GM10266 (cell line): Measurements from ENCODE around the gene NME3.

Experiments used
- DNase-seq: peaks from one replicate; pipeline ENCODE4 v3.0.0; 2012; ENCODE audit errors: extremely low spot score
- TF ChIP-seq, protein P1 (sequence below): IDR thresholded peaks from 2 replicates; pipeline ENCODE4 v1.5.1; 2012; ENCODE audit warnings: mild to moderate bottlenecking, low read depth; ENCODE audit not compliant: control insufficient read depth, insufficient read depth; ENCODE audit errors: missing control alignments

NME3 gene

DNA sequence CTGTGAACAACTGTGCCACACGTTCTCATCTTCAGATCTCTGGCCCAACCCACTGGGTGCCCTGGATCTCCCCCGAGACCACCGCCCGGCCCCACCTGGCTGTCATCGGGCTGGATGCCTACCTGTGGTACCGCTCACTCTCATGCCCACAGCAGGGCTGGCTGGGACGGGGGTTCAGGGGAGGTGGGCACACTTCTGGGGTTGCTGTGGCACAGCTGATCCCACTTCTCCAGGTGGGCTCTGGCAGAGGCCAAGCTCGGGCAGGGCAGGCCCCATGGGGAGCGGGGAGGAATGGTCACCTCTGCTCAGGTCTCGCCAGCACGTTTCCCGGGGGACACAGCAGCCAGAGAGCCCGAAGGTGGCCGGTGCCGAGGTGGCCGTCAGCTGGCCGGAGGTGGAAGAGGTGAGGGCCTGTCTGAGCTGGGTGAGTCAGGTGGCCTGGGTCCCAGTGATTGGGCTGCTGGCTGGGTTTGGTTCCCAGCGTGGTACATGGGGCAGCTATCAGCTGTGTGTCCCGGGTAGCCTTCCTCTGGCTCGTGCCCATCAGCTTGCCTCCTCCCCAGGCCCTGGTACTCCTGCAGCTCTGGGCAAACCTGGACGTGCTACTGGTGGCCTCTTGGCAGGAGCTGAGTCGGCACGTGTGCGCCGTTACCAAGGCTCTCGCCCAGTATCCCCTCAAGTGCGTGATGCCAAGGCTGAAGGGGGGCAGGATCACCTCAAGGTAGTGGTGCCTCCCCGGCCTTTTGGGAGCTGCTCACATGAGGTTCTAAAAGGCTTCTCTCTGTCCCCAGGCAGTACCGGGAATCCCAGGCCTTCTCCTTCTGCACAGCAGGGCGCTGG lies 3.9 kb upstream of the NME3 start:
- TF ChIP-seq, protein P1, sequence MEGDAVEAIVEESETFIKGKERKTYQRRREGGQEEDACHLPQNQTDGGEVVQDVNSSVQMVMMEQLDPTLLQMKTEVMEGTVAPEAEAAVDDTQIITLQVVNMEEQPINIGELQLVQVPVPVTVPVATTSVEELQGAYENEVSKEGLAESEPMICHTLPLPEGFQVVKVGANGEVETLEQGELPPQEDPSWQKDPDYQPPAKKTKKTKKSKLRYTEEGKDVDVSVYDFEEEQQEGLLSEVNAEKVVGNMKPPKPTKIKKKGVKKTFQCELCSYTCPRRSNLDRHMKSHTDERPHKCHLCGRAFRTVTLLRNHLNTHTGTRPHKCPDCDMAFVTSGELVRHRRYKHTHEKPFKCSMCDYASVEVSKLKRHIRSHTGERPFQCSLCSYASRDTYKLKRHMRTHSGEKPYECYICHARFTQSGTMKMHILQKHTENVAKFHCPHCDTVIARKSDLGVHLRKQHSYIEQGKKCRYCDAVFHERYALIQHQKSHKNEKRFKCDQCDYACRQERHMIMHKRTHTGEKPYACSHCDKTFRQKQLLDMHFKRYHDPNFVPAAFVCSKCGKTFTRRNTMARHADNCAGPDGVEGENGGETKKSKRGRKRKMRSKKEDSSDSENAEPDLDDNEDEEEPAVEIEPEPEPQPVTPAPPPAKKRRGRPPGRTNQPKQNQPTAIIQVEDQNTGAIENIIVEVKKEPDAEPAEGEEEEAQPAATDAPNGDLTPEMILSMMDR: no peak
- no peak for DNase-seq

DNA sequence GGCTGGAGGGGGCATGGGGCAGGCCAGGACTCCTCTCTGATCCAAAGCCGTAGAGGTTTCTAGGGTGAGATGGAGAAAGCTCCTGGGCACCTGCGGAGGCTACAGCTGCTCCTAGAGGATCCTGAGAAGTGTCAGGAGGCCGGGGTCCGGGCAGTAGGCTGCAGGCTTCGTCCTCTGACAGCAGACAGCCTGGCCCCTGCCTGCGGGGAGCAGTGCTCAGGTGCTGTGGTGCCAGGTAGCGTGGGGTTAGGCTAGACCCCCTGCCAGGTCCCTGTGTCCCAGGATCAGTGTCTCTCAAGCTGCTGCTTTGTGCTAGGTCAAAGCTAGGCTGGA lies 3.1 kb upstream of the NME3 start:
- DNase-seq: no peak
- TF ChIP-seq, protein P1: no peak

DNA sequence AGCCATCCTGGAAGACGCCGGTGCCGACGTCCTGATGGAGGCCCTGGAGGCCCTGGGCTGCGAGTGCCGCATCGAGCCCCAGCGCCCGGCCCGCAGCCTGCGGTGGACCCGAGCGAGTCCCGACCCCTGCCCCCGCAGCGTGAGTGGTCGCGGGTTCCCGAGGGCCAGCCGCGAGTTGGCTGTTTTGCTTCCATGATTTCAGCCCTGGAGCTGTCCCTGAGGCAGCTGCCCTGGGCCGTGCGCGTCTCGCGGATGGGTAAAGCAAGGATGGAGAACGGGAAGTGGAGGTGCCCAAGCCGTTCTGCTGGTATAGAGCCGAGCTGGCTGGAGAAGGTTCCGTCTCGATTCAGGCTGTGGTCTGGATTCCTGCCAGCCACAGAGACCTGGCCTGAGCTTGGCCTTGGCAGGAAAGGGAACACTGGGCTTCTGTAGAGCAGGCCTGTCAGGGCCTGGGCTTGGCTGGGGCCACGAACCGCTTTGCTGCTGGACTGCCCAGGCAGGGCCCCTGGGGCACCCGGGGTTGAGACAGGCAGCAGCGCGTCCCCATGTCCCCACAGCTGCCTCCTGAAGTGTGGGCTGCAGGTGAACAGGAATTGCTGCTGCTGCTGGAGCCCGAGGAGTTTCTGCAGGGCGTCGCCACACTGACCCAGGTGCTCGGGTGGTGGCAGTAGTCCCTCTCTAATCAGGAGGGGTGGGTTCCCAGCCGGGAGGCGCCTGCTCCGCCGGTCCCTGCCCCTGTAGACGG lies 2.5 kb upstream of the NME3 start:
- TF ChIP-seq, protein P1: no peak
- no peak for DNase-seq

DNA sequence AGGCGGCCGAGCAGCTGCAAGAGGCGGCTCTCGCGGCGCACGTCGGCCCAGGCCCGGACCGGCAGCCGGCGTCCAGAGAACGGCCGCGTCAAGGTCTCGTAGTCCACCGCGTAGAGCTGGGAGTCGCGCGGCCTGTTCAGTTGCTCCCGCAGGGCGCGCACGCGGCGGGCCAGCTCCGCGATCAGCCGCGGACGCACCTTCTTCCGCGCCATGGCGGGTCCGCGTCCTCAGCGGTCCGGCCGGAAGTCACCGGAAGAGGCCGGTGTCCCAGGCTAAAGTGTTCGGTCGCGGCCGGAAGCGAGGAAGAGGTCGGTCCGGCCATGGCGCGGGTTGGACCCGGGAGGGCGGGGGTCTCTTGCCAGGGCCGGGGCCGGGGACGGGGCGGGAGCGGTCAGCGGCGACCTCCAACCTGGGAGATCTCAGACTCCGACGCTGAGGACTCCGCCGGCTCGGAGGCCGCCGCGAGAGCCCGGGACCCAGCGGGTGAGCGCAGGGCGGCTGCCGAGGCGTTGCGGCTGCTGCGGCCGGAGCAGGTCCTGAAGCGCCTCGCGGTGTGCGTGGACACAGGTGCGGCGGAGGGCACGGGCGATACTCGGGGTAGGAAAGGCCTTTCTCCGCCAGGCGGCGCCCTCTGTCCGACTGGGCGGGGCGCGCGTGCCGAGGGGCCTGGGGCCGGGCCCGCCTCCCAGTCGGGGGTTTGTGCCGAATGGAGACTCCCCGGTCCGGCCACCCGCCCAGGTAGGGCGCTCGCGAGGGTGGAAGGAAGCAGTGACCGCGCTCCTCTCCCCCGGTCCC lies 1.8 kb upstream of the NME3 start, which contains the start of gene MRPS34:
TSS of gene MRPS34 (minus strand) at position 227 of the 795 bp plus-strand sequence. CDS start at position 212, 15 bp downstream.
- peak; percentile 93 for DNase-seq
- TF ChIP-seq, protein P1: peak; percentile 94

DNA sequence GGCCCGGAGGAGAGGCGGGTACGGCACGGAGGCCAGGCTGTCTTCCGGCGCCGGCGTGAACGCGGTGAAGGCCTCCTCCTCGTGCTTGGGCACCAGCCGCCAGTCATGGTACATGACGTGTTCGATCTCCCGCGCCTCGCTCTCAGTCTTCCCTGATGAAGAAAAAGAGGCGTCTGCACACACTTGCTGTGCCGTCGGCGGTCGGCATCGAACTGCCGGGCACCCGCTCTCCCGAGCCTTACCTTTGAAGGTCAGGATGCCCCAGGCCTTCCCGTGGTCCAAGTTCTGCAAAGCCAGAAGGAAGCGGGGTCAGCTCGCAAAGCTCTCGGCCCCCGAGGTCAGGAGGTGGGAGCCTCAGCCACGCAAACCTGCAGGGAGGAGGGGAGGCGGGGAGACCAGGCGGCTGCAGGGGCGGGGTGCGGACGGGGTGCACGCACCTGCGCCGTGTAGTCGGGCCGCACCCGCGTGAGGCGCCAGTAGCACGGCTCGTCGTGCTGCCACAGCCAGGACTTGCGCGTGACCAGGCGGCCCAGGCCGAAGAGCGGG lies 1.1 kb upstream of the NME3 start, which contains the start of gene EME2:
TSS of gene EME2 (plus strand) at position 449 of the 546 bp plus-strand sequence. CDS start 418 bp downstream, outside the sequence.
- no peak for DNase-seq
- TF ChIP-seq, protein P1: no peak

DNA sequence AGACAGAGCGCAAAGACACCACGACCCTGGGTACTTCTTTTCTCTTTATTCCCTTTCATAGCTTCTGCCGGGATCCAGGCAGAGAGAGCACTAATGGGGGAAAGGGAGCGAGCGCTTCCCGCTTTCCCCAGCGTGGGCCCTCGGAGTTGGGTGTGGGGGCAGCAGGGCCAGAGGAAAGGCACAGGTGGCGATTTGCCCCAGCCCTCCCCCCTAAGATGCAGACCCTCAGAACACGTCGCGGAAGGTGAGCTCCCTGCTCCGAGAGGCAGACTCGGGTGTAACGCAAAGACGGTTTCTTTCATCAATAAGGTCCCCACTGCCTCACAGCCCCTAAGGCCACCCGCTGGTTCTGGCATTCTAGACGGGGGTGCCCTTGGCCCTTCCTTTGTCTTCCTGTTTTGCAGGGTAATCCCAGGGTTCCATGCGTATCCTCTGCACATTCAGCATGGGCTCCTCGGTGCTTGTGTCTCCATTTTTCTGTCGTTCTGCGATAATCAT lies 570 bp upstream of the NME3 start:
- DNase-seq: no peak
- TF ChIP-seq, protein P1: no peak
